Keratinocyte (primary cell): ENCODE measurements around the gene CCDC70. TPM values are rescaled to one million over a fixed set of nuclear protein-coding genes. Genes with fewer than 3 reads are reported as not detected.

Experiments used
- DNase-seq: peaks from one replicate; pipeline ENCODE4 v3.0.0-alpha.2; 2011; ENCODE audit warnings: low read depth, missing footprints, low spot score
- FAIRE-seq: peaks from 2 replicates; lab custom pipeline; 2011; peaks lifted over from hg19 to GRCh38; lab: Jason Lieb, UNC
- H2AFZ ChIP-seq: 2 replicates; pipeline ENCODE4 v1.6.0; 2012; ENCODE audit warnings: low read length, control low read depth, inconsistent platforms; ENCODE audit not compliant: control insufficient read depth
- H3K27ac ChIP-seq: 2 replicates; pipeline ENCODE4 v1.5.1; 2011; ENCODE audit warnings: low read length; ENCODE audit not compliant: control insufficient read depth, insufficient read depth
- H3K27me3 ChIP-seq: 3 replicates; pipeline ENCODE4 v1.6.0; 2011; ENCODE audit warnings: low read length; ENCODE audit not compliant: control insufficient read depth, insufficient read depth; ENCODE audit errors: extremely low read depth
- H3K36me3 ChIP-seq, 2 experiments: 2 replicates in 1 of 2; 3 replicates in 1 of 2; pipeline ENCODE4 v1.5.1; 2011; ENCODE audit warnings: low read length in 2 of 2, mild to moderate bottlenecking in 1 of 2; ENCODE audit not compliant: control insufficient read depth in 2 of 2, insufficient read depth in 2 of 2; ENCODE audit errors: extremely low read depth in 1 of 2
- H3K4me1 ChIP-seq: 3 replicates; pipeline ENCODE4 v1.5.1; 2011; ENCODE audit warnings: low read length; ENCODE audit not compliant: control insufficient read depth, insufficient read depth; ENCODE audit errors: extremely low read depth
- H3K4me2 ChIP-seq: 3 replicates; pipeline ENCODE4 v1.6.0; 2011; ENCODE audit warnings: low read depth, low read length; ENCODE audit not compliant: control insufficient read depth, insufficient read depth; ENCODE audit errors: extremely low read depth
- H3K4me3 ChIP-seq, 3 experiments: fragments of 200-600 bp in 1 of 3; sonication (generic) in 1 of 3; 2 replicates in 2 of 3; 3 replicates in 1 of 3; pipeline ENCODE4 v1.5.1; 2011 to 2016; ENCODE audit warnings: low read length in 3 of 3, mild to moderate bottlenecking in 3 of 3, control low read depth in 2 of 3, inconsistent platforms in 1 of 3, low read depth in 1 of 3, mixed read lengths in 1 of 3, mixed run types in 1 of 3, moderate library complexity in 1 of 3; ENCODE audit not compliant: control insufficient read depth in 2 of 3, insufficient read depth in 2 of 3; ENCODE audit errors: extremely low read depth in 1 of 3
- H3K79me2 ChIP-seq: 2 replicates; pipeline ENCODE4 v1.6.0; 2012; ENCODE audit warnings: low read length; ENCODE audit not compliant: control insufficient read depth, insufficient read depth
- H3K9ac ChIP-seq: 3 replicates; pipeline ENCODE4 v1.6.0; 2011; ENCODE audit warnings: low read length; ENCODE audit not compliant: control insufficient read depth, insufficient read depth; ENCODE audit errors: extremely low read depth
- H3K9me1 ChIP-seq: 3 replicates; pipeline ENCODE4 v1.6.0; 2011; ENCODE audit warnings: low read length; ENCODE audit not compliant: control insufficient read depth, insufficient read depth; ENCODE audit errors: extremely low read depth
- H3K9me3 ChIP-seq: 2 replicates; pipeline ENCODE4 v1.5.1; 2012; ENCODE audit warnings: low read depth, low read length; ENCODE audit not compliant: control insufficient read depth
- H4K20me1 ChIP-seq: 3 replicates; pipeline ENCODE4 v1.6.0; 2011; ENCODE audit warnings: low read length; ENCODE audit not compliant: control insufficient read depth, insufficient read depth; ENCODE audit errors: extremely low read depth
- EZH2 ChIP-seq: IDR thresholded peaks from one replicate; pipeline ENCODE4 v1.6.1; 2012; ENCODE audit warnings: inconsistent platforms, mild to moderate bottlenecking, low read length, moderate library complexity
- dilution Hi-C: fragments of 300-500 bp; cut with MboI; formaldehyde crosslinking; loops from one replicate; pipeline ENCODE4 v1.7.0; 2020; ENCODE audit warnings: low sequenced_read_pairs; ENCODE audit not compliant: extremely low pct_ligation_motif_present
- polyA plus RNA-seq, 5 experiments: library from polyadenylated mRNA; depleted of rRNA in 3 of 5; stranded (reverse) in 3 of 5; stranded (forward) in 1 of 5; unstranded in 1 of 5; fragments of >200 nt; gene quantifications; 1 replicate in 1 of 5; 2 replicates in 3 of 5; 3 replicates in 1 of 5; pipeline versions ENCODE4 v1.2.1 to v1.2.3, GENCODE V29; 2011 to 2012; ENCODE audit warnings: missing spikeins in 2 of 5, low read depth in 1 of 5, low replicate concordance in 1 of 5
- TF ChIP-seq, protein P1 (sequence below), 3 experiments: IDR thresholded peaks in 1 of 3; conservative IDR thresholded peaks in 1 of 3; optimal IDR thresholded peaks in 1 of 3; 2 replicates in 2 of 3; 3 replicates in 1 of 3; pipeline versions ENCODE3 to v1.5.1; 2011; ENCODE audit warnings: low read length in 3 of 3, mild to moderate bottlenecking in 3 of 3, moderate library complexity in 2 of 3, control low read depth in 1 of 3, inconsistent platforms in 1 of 3; ENCODE audit not compliant: insufficient read depth in 2 of 3; ENCODE audit errors: extremely low read depth in 1 of 3

CCDC70 gene
- polyA plus RNA-seq, 1 donor (not counting 4 experiments of a cell fraction or from before 2014, with no cell fraction given), result not detected

- no peak for DNase-seq
- no peak overlapping the region for H3K9ac ChIP-seq
- no peak overlapping the region for H3K27ac ChIP-seq
- H3K4me3 ChIP-seq, result no peak overlapping the region
- H2AFZ ChIP-seq, result no peak overlapping the region
- H3K9me3 ChIP-seq, result no peaks in the 10 kb centered on the region
- H3K9me1 ChIP-seq, result no peaks in the 10 kb centered on the region
- no peaks in the 10 kb centered on the region for H3K36me3 ChIP-seq
- FAIRE-seq, result no peak
- dilution Hi-C loops, result no loop called here
- peaks cover 10% of the 10 kb centered on the region for H3K27me3 ChIP-seq
- H4K20me1 ChIP-seq, result no peaks in the 10 kb centered on the region
- H3K79me2 ChIP-seq, result no peaks in the 10 kb centered on the region
- TF ChIP-seq, protein P1, sequence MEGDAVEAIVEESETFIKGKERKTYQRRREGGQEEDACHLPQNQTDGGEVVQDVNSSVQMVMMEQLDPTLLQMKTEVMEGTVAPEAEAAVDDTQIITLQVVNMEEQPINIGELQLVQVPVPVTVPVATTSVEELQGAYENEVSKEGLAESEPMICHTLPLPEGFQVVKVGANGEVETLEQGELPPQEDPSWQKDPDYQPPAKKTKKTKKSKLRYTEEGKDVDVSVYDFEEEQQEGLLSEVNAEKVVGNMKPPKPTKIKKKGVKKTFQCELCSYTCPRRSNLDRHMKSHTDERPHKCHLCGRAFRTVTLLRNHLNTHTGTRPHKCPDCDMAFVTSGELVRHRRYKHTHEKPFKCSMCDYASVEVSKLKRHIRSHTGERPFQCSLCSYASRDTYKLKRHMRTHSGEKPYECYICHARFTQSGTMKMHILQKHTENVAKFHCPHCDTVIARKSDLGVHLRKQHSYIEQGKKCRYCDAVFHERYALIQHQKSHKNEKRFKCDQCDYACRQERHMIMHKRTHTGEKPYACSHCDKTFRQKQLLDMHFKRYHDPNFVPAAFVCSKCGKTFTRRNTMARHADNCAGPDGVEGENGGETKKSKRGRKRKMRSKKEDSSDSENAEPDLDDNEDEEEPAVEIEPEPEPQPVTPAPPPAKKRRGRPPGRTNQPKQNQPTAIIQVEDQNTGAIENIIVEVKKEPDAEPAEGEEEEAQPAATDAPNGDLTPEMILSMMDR (optimal IDR thresholded peaks at IDR 0.05 in 1 of 3, IDR thresholded peaks at IDR 0.05 in 1 of 3, conservative IDR thresholded peaks at IDR 0.05 in 1 of 3; ENCODE audit: extremely low read depth in 1 of 3, insufficient read depth in 2 of 3, low read length in 3 of 3), result no peak
- no peak for TF ChIP-seq EZH2
- no peaks in the 10 kb centered on the region for H3K4me1 ChIP-seq
- H3K4me2 ChIP-seq, result no peak overlapping the region
These were observed 20.9 kb upstream of the CCDC70 start for GRCh38 chr13:51840917-51841316.

GRCh38 chr13:51841732-51842131 lies 20.0 kb upstream of the CCDC70 start:
- peaks cover 10% of the 10 kb centered on the region for H3K27me3 ChIP-seq
- H3K4me1 ChIP-seq, result no peaks in the 10 kb centered on the region
- dilution Hi-C loops, result no loop called here
- DNase-seq, result no peak
- TF ChIP-seq EZH2, result no peak
- TF ChIP-seq, protein P1 (optimal IDR thresholded peaks at IDR 0.05 in 1 of 3, IDR thresholded peaks at IDR 0.05 in 1 of 3, conservative IDR thresholded peaks at IDR 0.05 in 1 of 3; ENCODE audit: extremely low read depth in 1 of 3, insufficient read depth in 2 of 3, low read length in 3 of 3), result no peak
- H4K20me1 ChIP-seq, result no peaks in the 10 kb centered on the region
- no peak overlapping the region for H3K27ac ChIP-seq
- H3K4me2 ChIP-seq, result no peak overlapping the region
- H3K9me3 ChIP-seq, result no peaks in the 10 kb centered on the region
- H3K9ac ChIP-seq, result no peak overlapping the region
- no peaks in the 10 kb centered on the region for H3K36me3 ChIP-seq
- H2AFZ ChIP-seq, result no peak overlapping the region
- H3K9me1 ChIP-seq, result no peaks in the 10 kb centered on the region
- H3K4me3 ChIP-seq, result no peak overlapping the region
- H3K79me2 ChIP-seq, result no peaks in the 10 kb centered on the region
- no peak for FAIRE-seq
